Measurements from ENCODE around the gene NEU1. TPM values are rescaled to one million over a fixed set of nuclear protein-coding genes. Genes with fewer than 3 reads are reported as not detected.

The NEU1 gene
- total and polyA plus RNA-seq, 7 donors: 15.0 to 43.2 (median 33.5) TPM

DNA sequence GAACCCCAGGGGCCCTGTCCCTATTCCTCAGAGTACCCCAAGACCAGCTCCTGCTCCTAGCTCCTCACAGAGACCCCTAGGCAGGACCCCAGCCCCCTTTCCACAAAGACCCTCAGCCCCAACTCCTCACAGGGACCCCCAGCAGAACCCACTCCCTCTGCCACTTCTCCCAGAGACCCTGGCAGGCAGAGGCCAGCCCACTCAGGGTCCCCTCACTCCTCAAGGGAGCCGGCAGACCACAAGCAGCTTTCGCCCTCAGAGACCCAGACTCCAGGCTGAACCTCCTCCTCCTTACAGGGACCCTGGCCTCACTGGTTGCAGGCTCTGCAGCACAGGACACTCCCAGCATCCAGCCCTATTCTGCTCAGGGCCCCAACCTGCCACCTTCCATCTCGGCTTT lies 15.6 kb upstream of the NEU1 start:
- no peak for TF ChIP-seq EP300 (IDR thresholded peaks at IDR 0.05)
- TF ChIP-seq POLR2AphosphoS5 (IDR thresholded peaks at IDR 0.05): no peak
- no peak for TF ChIP-seq POLR2A (IDR thresholded peaks at IDR 0.05)
- no peak for DNase-seq
- H3K4me3 ChIP-seq: peak overlapping the region in 1 of 4 donors; percentile 3
- H3K27ac ChIP-seq: peak overlapping the region in 1 of 4 donors; percentile 40
- H3K4me1 ChIP-seq: peaks cover 0 to 10% (median 4%) of the 10 kb centered on the region in 4 donors
- WGBS, 2 donors: 11 to 70% methylated on average over 3 of the region's 3 CpGs
- intact Hi-C loops (cut with DNase I): no loop called here
- H3K9me3 ChIP-seq: no peaks in the 10 kb centered on the region
- peaks cover 27 to 39% (median 34%) of the 10 kb centered on the region in 4 donors for H3K36me3 ChIP-seq
- H3K27me3 ChIP-seq: no peaks in the 10 kb centered on the region

GRCh38 chr6:31877651-31878161 lies 15.1 kb upstream of the NEU1 start:
- Histone ChIP-seq H3K27ac (peak overlapping the region in 2 of 4 donors; percentile 27 to 40), H3K4me3 (peak overlapping the region in 1 of 4 donors; percentile 3), H3K27me3 (no peaks in the 10 kb centered on the region), H3K9me3 (no peaks in the 10 kb centered on the region), H3K36me3 (peaks cover 23 to 34% (median 28%) of the 10 kb centered on the region in 4 donors), H3K4me1 (peaks cover 0 to 10% (median 4%) of the 10 kb centered on the region in 4 donors)
- DNase-seq: peak; percentile 52
- intact Hi-C loops (cut with DNase I): no loop called here
- TF ChIP-seq CTCF (IDR thresholded peaks at IDR 0.05) (no peak), POLR2A (IDR thresholded peaks at IDR 0.05) (peak in 1 of 2 donors; percentile 71)
- WGBS, 2 donors: 13 to 60% methylated on average over 10 of the region's 10 CpGs

- H3K4me1 ChIP-seq: peaks cover 0 to 10% (median 4%) of the 10 kb centered on the region in 4 donors
- peak overlapping the region in 2 of 4 donors; percentile 27 to 39 for H3K27ac ChIP-seq
- intact Hi-C loops (cut with DNase I): no loop called here
- H3K36me3 ChIP-seq: peaks cover 18 to 29% (median 23%) of the 10 kb centered on the region in 4 donors
- TF ChIP-seq POLR2AphosphoS5 (IDR thresholded peaks at IDR 0.05) (no peak), CTCF (IDR thresholded peaks at IDR 0.05) (no peak), POLR2A (IDR thresholded peaks at IDR 0.05) (no peak), EP300 (IDR thresholded peaks at IDR 0.05) (no peak)
- 16 to 64% methylated on average over 3 of the region's 3 CpGs for WGBS, 2 donors
- H3K9me3 ChIP-seq: no peaks in the 10 kb centered on the region
- no peak overlapping the region for H3K4me3 ChIP-seq
- DNase-seq: no peak
- H3K27me3 ChIP-seq: no peaks in the 10 kb centered on the region
These were observed 14.6 kb upstream of the NEU1 start for GRCh38 chr6:31877125-31877650.

GRCh38 chr6:31876357-31876756 lies 13.7 kb upstream of the NEU1 start:
- Histone ChIP-seq H3K36me3 (peaks cover 14 to 21% (median 18%) of the 10 kb centered on the region in 4 donors), H3K4me1 (peaks cover 0 to 10% (median 4%) of the 10 kb centered on the region in 4 donors), H3K27ac (no peak overlapping the region), H3K27me3 (no peaks in the 10 kb centered on the region), H3K9me3 (no peaks in the 10 kb centered on the region), H3K4me3 (no peak overlapping the region)
- WGBS, 2 donors: 75 to 89% methylated on average over 7 of the region's 7 CpGs
- DNase-seq: no peak
- intact Hi-C loops (cut with DNase I): no loop called here
- no peak for TF ChIP-seq POLR2A (IDR thresholded peaks at IDR 0.05)
- TF ChIP-seq CTCF (IDR thresholded peaks at IDR 0.05): no peak
- no peak for TF ChIP-seq POLR2AphosphoS5 (IDR thresholded peaks at IDR 0.05)
- TF ChIP-seq EP300 (IDR thresholded peaks at IDR 0.05): no peak

- WGBS, 2 donors: 43 to 52% methylated on average over 5 of the region's 5 CpGs
- H3K9me3 ChIP-seq: no peaks in the 10 kb centered on the region
- H3K4me3 ChIP-seq: no peak overlapping the region
- no peak overlapping the region for H3K27ac ChIP-seq
- H3K27me3 ChIP-seq: no peaks in the 10 kb centered on the region
- H3K4me1 ChIP-seq: peaks cover 0 to 10% (median 4%) of the 10 kb centered on the region in 4 donors
- intact Hi-C loops (cut with DNase I): no loop called here
- DNase-seq: no peak
- no peak for TF ChIP-seq POLR2A (IDR thresholded peaks at IDR 0.05)
- H3K36me3 ChIP-seq: peaks cover 9 to 16% (median 14%) of the 10 kb centered on the region in 4 donors
These were observed 13.3 kb upstream of the NEU1 start for GRCh38 chr6:31875877-31876276.
